GM06990 (cell line): ENCODE results near the gene TBC1D5.
"Not testable (repeated sequence)": the region's sequence is repeated elsewhere in the genome, so short reads cannot be mapped to it uniquely, and the experiment has no call there.

Source experiments
- DNase-seq: peaks from one replicate; pipeline ENCODE4 v3.0.0-alpha.2; 2011; ENCODE audit not compliant: insufficient read length; ENCODE audit errors: extremely low read depth
- H3K27me3 ChIP-seq: replicated peaks from 2 replicates; pipeline ENCODE4 v1.6.0; 2011; ENCODE audit warnings: low read length; ENCODE audit not compliant: control insufficient read depth, insufficient read depth
- H3K36me3 ChIP-seq: 2 replicates; pipeline ENCODE4 v1.5.1; 2011; ENCODE audit warnings: low read length; ENCODE audit not compliant: control insufficient read depth, insufficient read depth
- H3K4me3 ChIP-seq: replicated peaks from 2 replicates; pipeline ENCODE4 v1.5.1; 2011; ENCODE audit warnings: low read depth, mild to moderate bottlenecking, control low read depth, low read length
- CTCF ChIP-seq: IDR thresholded peaks from 2 replicates; pipeline ENCODE4 v1.5.1; 2011; ENCODE audit warnings: low read length, control low read depth, mild to moderate bottlenecking, inconsistent platforms; ENCODE audit not compliant: insufficient read depth, poor library complexity, severe bottlenecking

Gene TBC1D5

GRCh38 chr3:17638356-17638755, 104.1 kb downstream of the TBC1D5 start:
- no peaks in the 10 kb centered on the region for H3K27me3 ChIP-seq
- H3K36me3 ChIP-seq, result no peaks in the 10 kb centered on the region
- no peak for TF ChIP-seq CTCF
- DNase-seq, result no peak
- no peak overlapping the region for H3K4me3 ChIP-seq

GRCh38 chr3:17635675-17636074, 106.8 kb downstream of the TBC1D5 start:
- DNase-seq, H3K4me3 ChIP-seq, H3K36me3 ChIP-seq, H3K27me3 ChIP-seq: not testable (repeated sequence)

GRCh38 chr3:17634964-17635363, 107.5 kb downstream of the TBC1D5 start:
- no peaks in the 10 kb centered on the region for H3K27me3 ChIP-seq
- no peaks in the 10 kb centered on the region for H3K36me3 ChIP-seq
- no peak for TF ChIP-seq CTCF
- no peak for DNase-seq
- H3K4me3 ChIP-seq, result no peak overlapping the region

GRCh38 chr3:17634201-17634600, 108.2 kb downstream of the TBC1D5 start:
- Histone ChIP-seq H3K27me3 (no peaks in the 10 kb centered on the region), H3K4me3 (no peak overlapping the region), H3K36me3 (no peaks in the 10 kb centered on the region)
- no peak for DNase-seq
- TF ChIP-seq CTCF, result no peak

GRCh38 chr3:17632401-17633100, 109.9 kb downstream of the TBC1D5 start:
- Histone ChIP-seq H3K27me3 (no peaks in the 10 kb centered on the region), H3K4me3 (no peak overlapping the region), H3K36me3 (no peaks in the 10 kb centered on the region)
- DNase-seq, result no peak
- no peak for TF ChIP-seq CTCF

GRCh38 chr3:17631609-17632008, 110.8 kb downstream of the TBC1D5 start:
- Histone ChIP-seq H3K4me3 (no peak overlapping the region), H3K36me3 (no peaks in the 10 kb centered on the region), H3K27me3 (no peaks in the 10 kb centered on the region)
- TF ChIP-seq CTCF, result no peak
- no peak for DNase-seq
